ENCODE results near the gene BORCS5. TPM values are rescaled to one million over a fixed set of nuclear protein-coding genes. Genes with fewer than 3 reads are reported as not detected.

BORCS5 gene
- total RNA-seq, 1 experiment from 2014 or later, result 6.4 TPM

- Histone ChIP-seq H3K36me3 (ENCODE audit: insufficient read depth, low read length) (no peaks in the 10 kb centered on the region), H3K4me3 (ENCODE audit: low read length) (no peak overlapping the region), H3K4me2 (ENCODE audit: low read depth, low read length, poor library complexity, severe bottlenecking) (no peak overlapping the region), H2AFZ (ENCODE audit: low read length) (no peak overlapping the region), H3K4me1 (ENCODE audit: low read length) (no peaks in the 10 kb centered on the region), H3K79me2 (ENCODE audit: low read length) (0 out of 2 replicates have a peak, but pooled peaks cover 3% of the 10 kb centered on the region), H3K27me3 (ENCODE audit: low read length) (no peaks in the 10 kb centered on the region), H3K27ac (ENCODE audit: low read length) (no peak overlapping the region), H3K9ac (ENCODE audit: low read length) (no peak overlapping the region), H3K9me3 (ENCODE audit: low read length) (no peaks in the 10 kb centered on the region), H3K9me2 (replicated peaks; ENCODE audit: insufficient read depth, low read length) (no peaks in the 10 kb centered on the region), H4K20me1 (ENCODE audit: insufficient read depth, low read depth, low read length) (no peaks in the 10 kb centered on the region)
- peak; percentile 90 for DNase-seq
Observed at GRCh38 chr12:12376646-12377448, 20.0 kb downstream of the BORCS5 start.

GRCh38 chr12:12378616-12379015 lies 21.7 kb downstream of the BORCS5 start:
- Histone ChIP-seq H3K4me2 (ENCODE audit: low read depth, low read length, poor library complexity, severe bottlenecking) (no peak overlapping the region), H3K9me2 (replicated peaks; ENCODE audit: insufficient read depth, low read length) (no peaks in the 10 kb centered on the region), H3K9ac (ENCODE audit: low read length) (no peak overlapping the region), H3K79me2 (ENCODE audit: low read length) (no peaks in the 10 kb centered on the region), H3K27me3 (ENCODE audit: low read length) (no peaks in the 10 kb centered on the region), H4K20me1 (ENCODE audit: insufficient read depth, low read depth, low read length) (no peaks in the 10 kb centered on the region), H3K27ac (ENCODE audit: low read length) (no peak overlapping the region), H3K4me1 (ENCODE audit: low read length) (no peaks in the 10 kb centered on the region), H3K9me3 (ENCODE audit: low read length) (no peaks in the 10 kb centered on the region), H3K4me3 (ENCODE audit: low read length) (no peak overlapping the region), H2AFZ (ENCODE audit: low read length) (no peak overlapping the region), H3K36me3 (ENCODE audit: insufficient read depth, low read length) (peaks cover 3% of the 10 kb centered on the region; the same call in 1 of the 2 replicates)
- DNase-seq, result no peak

GRCh38 chr12:12379831-12380730 lies 23.2 kb downstream of the BORCS5 start:
- H3K27ac ChIP-seq (ENCODE audit: low read length), result no peak overlapping the region
- 0 out of 2 replicates have a peak, but pooled peaks cover 3% of the 10 kb centered on the region for H3K79me2 ChIP-seq (ENCODE audit: low read length)
- H3K4me2 ChIP-seq (ENCODE audit: low read depth, low read length, poor library complexity, severe bottlenecking), result no peak overlapping the region
- no peaks in the 10 kb centered on the region for H4K20me1 ChIP-seq (ENCODE audit: insufficient read depth, low read depth, low read length)
- H3K27me3 ChIP-seq (ENCODE audit: low read length), result no peaks in the 10 kb centered on the region
- no peaks in the 10 kb centered on the region for H3K9me2 ChIP-seq (replicated peaks; ENCODE audit: insufficient read depth, low read length)
- H2AFZ ChIP-seq (ENCODE audit: low read length), result no peak overlapping the region
- no peaks in the 10 kb centered on the region for H3K9me3 ChIP-seq (ENCODE audit: low read length)
- H3K9ac ChIP-seq (ENCODE audit: low read length), result no peak overlapping the region
- no peak for DNase-seq
- H3K4me1 ChIP-seq (ENCODE audit: low read length), result no peaks in the 10 kb centered on the region
- H3K36me3 ChIP-seq (ENCODE audit: insufficient read depth, low read length), result peaks cover 6% of the 10 kb centered on the region; the same call in 1 of the 2 replicates
- no peak overlapping the region for H3K4me3 ChIP-seq (ENCODE audit: low read length)

GRCh38 chr12:12380949-12381593 lies 24.2 kb downstream of the BORCS5 start:
- H3K27ac ChIP-seq (ENCODE audit: low read length), result no peak overlapping the region

GRCh38 chr12:12381982-12382381 lies 25.1 kb downstream of the BORCS5 start:
- Histone ChIP-seq H2AFZ (ENCODE audit: low read length) (no peak overlapping the region), H3K9me3 (ENCODE audit: low read length) (no peaks in the 10 kb centered on the region), H4K20me1 (ENCODE audit: insufficient read depth, low read depth, low read length) (no peaks in the 10 kb centered on the region), H3K27me3 (ENCODE audit: low read length) (no peaks in the 10 kb centered on the region), H3K27ac (ENCODE audit: low read length) (no peak overlapping the region), H3K4me3 (ENCODE audit: low read length) (no peak overlapping the region), H3K4me2 (ENCODE audit: low read depth, low read length, poor library complexity, severe bottlenecking) (no peak overlapping the region), H3K79me2 (ENCODE audit: low read length) (0 out of 2 replicates have a peak, but pooled peaks cover 3% of the 10 kb centered on the region), H3K36me3 (ENCODE audit: insufficient read depth, low read length) (peaks cover 6% of the 10 kb centered on the region; the same call in 1 of the 2 replicates), H3K9ac (ENCODE audit: low read length) (no peak overlapping the region), H3K4me1 (ENCODE audit: low read length) (no peaks in the 10 kb centered on the region), H3K9me2 (replicated peaks; ENCODE audit: insufficient read depth, low read length) (no peaks in the 10 kb centered on the region)
- DNase-seq, result no peak

More at GRCh38 chr12:12380949-12381593, 24.2 kb downstream of the BORCS5 start:
- peaks cover 6% of the 10 kb centered on the region; the same call in 1 of the 2 replicates for H3K36me3 ChIP-seq (ENCODE audit: insufficient read depth, low read length)
- H3K4me2 ChIP-seq (ENCODE audit: low read depth, low read length, poor library complexity, severe bottlenecking), result no peak overlapping the region
- no peaks in the 10 kb centered on the region for H3K4me1 ChIP-seq (ENCODE audit: low read length)
- no peak overlapping the region for H3K9ac ChIP-seq (ENCODE audit: low read length)
- no peaks in the 10 kb centered on the region for H3K27me3 ChIP-seq (ENCODE audit: low read length)
- H2AFZ ChIP-seq (ENCODE audit: low read length), result no peak overlapping the region
- no peak overlapping the region for H3K4me3 ChIP-seq (ENCODE audit: low read length)
- 0 out of 2 replicates have a peak, but pooled peaks cover 3% of the 10 kb centered on the region for H3K79me2 ChIP-seq (ENCODE audit: low read length)
- H3K9me2 ChIP-seq (replicated peaks; ENCODE audit: insufficient read depth, low read length), result no peaks in the 10 kb centered on the region
- no peaks in the 10 kb centered on the region for H4K20me1 ChIP-seq (ENCODE audit: insufficient read depth, low read depth, low read length)
- no peaks in the 10 kb centered on the region for H3K9me3 ChIP-seq (ENCODE audit: low read length)
- DNase-seq, result no peak

- peaks cover 6% of the 10 kb centered on the region; the same call in 1 of the 2 replicates for H3K36me3 ChIP-seq (ENCODE audit: insufficient read depth, low read length)
- no peak overlapping the region for H2AFZ ChIP-seq (ENCODE audit: low read length)
- H3K27ac ChIP-seq (ENCODE audit: low read length), result no peak overlapping the region
- no peaks in the 10 kb centered on the region for H3K4me1 ChIP-seq (ENCODE audit: low read length)
- H3K27me3 ChIP-seq (ENCODE audit: low read length), result no peaks in the 10 kb centered on the region
- H3K9ac ChIP-seq (ENCODE audit: low read length), result no peak overlapping the region
- no peaks in the 10 kb centered on the region for H3K9me2 ChIP-seq (replicated peaks; ENCODE audit: insufficient read depth, low read length)
- H3K4me2 ChIP-seq (ENCODE audit: low read depth, low read length, poor library complexity, severe bottlenecking), result no peak overlapping the region
- H4K20me1 ChIP-seq (ENCODE audit: insufficient read depth, low read depth, low read length), result no peaks in the 10 kb centered on the region
- DNase-seq, result no peak
- no peaks in the 10 kb centered on the region for H3K9me3 ChIP-seq (ENCODE audit: low read length)
- no peak overlapping the region for H3K4me3 ChIP-seq (ENCODE audit: low read length)
- H3K79me2 ChIP-seq (ENCODE audit: low read length), result 0 out of 2 replicates have a peak, but pooled peaks cover 3% of the 10 kb centered on the region
Observed at GRCh38 chr12:12384571-12385340, 27.9 kb downstream of the BORCS5 start.

- Histone ChIP-seq H3K27me3 (ENCODE audit: low read length) (no peaks in the 10 kb centered on the region), H3K9me2 (replicated peaks; ENCODE audit: insufficient read depth, low read length) (no peaks in the 10 kb centered on the region), H3K4me1 (ENCODE audit: low read length) (no peaks in the 10 kb centered on the region), H3K4me3 (ENCODE audit: low read length) (no peak overlapping the region), H3K27ac (ENCODE audit: low read length) (no peak overlapping the region), H3K36me3 (ENCODE audit: insufficient read depth, low read length) (peaks cover 6% of the 10 kb centered on the region; the same call in 1 of the 2 replicates), H2AFZ (ENCODE audit: low read length) (no peak overlapping the region), H3K79me2 (ENCODE audit: low read length) (0 out of 2 replicates have a peak, but pooled peaks cover 3% of the 10 kb centered on the region), H3K4me2 (ENCODE audit: low read depth, low read length, poor library complexity, severe bottlenecking) (no peak overlapping the region), H3K9me3 (ENCODE audit: low read length) (no peaks in the 10 kb centered on the region), H3K9ac (ENCODE audit: low read length) (no peak overlapping the region), H4K20me1 (ENCODE audit: insufficient read depth, low read depth, low read length) (no peaks in the 10 kb centered on the region)
- no peak for DNase-seq
Observed at GRCh38 chr12:12387501-12387900, 30.6 kb downstream of the BORCS5 start.

Data from Karpas-422 (cell line).